Activated naive CD8-positive, alpha-beta T cell treated with anti-CD3 and anti-CD28 coated beads for 36 hours (primary cell): ENCODE results near the gene OVCA2. TPM values are rescaled to one million over a fixed set of nuclear protein-coding genes. Genes with fewer than 3 reads are reported as not detected.
"Not testable (repeated sequence)": the region's sequence is repeated elsewhere in the genome, so short reads cannot be mapped to it uniquely, and the experiment has no call there.

ENCODE experiments used
- DNase-seq: peaks from one replicate; pipeline ENCODE4 v3.0.0; 2021
- H3K27ac Mint-ChIP-seq: one replicate; pipeline ENCODE4 v1.8.0; 2022; ENCODE audit warnings: mild to moderate bottlenecking, moderate library complexity, mixed read lengths
- H3K27me3 Mint-ChIP-seq: one replicate; pipeline ENCODE4 v1.8.0; 2022; ENCODE audit warnings: mild to moderate bottlenecking, mixed read lengths
- H3K36me3 Mint-ChIP-seq: one replicate; pipeline ENCODE4 v1.8.0; 2021; ENCODE audit warnings: mild to moderate bottlenecking, mixed read lengths
- H3K4me1 Mint-ChIP-seq: one replicate; pipeline ENCODE4 v1.8.0; 2021; ENCODE audit warnings: mixed read lengths
- H3K4me3 Mint-ChIP-seq: one replicate; pipeline ENCODE4 v1.8.0; 2022; ENCODE audit warnings: mild to moderate bottlenecking, moderate library complexity, mixed read lengths
- H3K9me3 Mint-ChIP-seq: one replicate; pipeline ENCODE4 v1.8.0; 2022; ENCODE audit warnings: mixed read lengths
- total RNA-seq, 2 experiments: library from RNA; stranded (reverse); gene quantifications; one replicate each; pipeline ENCODE4 v1.2.3, GENCODE V29; 2021

Gene OVCA2
- total RNA-seq, 2 experiments from 2014 or later: 38.4 to 39.0 TPM

GRCh38 chr17:2009737-2010136, 32.1 kb upstream of the OVCA2 start:
- Mint-ChIP-seq H3K4me1 (no peaks in the 10 kb centered on the region), H3K27ac (no peak overlapping the region), H3K9me3 (no peaks in the 10 kb centered on the region), H3K27me3 (no peaks in the 10 kb centered on the region), H3K4me3 (no peak overlapping the region), H3K36me3 (peaks cover 4% of the 10 kb centered on the region)
- no peak for DNase-seq

- DNase-seq: no peak
- H3K4me3 Mint-ChIP-seq: no peak overlapping the region
- H3K27ac Mint-ChIP-seq: no peak overlapping the region
- H3K4me1 Mint-ChIP-seq: no peaks in the 10 kb centered on the region
- peaks cover 4% of the 10 kb centered on the region for H3K36me3 Mint-ChIP-seq
- no peaks in the 10 kb centered on the region for H3K9me3 Mint-ChIP-seq
- H3K27me3 Mint-ChIP-seq: no peaks in the 10 kb centered on the region
These were observed 30.1 kb upstream of the OVCA2 start for GRCh38 chr17:2011411-2012371.

DNA sequence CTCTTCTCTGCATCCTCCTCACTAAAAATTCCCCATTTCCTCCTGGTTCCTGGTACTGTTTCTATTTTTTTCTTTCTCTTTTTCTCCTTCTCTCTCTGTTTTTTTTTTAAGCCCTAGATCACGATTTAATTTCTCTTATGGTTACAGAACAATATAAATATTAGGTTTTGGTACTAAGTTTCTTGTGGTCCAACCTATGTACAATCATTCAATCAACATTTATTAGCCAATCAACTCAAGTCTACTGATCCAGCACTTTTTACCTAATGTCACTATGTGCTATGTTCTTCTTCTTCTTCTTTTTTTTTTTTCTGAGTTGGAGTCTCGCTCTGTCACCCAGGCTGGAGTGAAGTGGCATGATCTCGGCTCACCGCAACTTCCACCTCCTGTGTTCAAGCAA, 29.3 kb upstream of the OVCA2 start:
- no peak overlapping the region for H3K4me3 Mint-ChIP-seq
- no peaks in the 10 kb centered on the region for H3K4me1 Mint-ChIP-seq
- H3K27me3 Mint-ChIP-seq: no peaks in the 10 kb centered on the region
- no peak for DNase-seq
- no peak overlapping the region for H3K27ac Mint-ChIP-seq
- peaks cover 4% of the 10 kb centered on the region for H3K36me3 Mint-ChIP-seq
- H3K9me3 Mint-ChIP-seq: no peaks in the 10 kb centered on the region

GRCh38 chr17:2013220-2013993, 28.4 kb upstream of the OVCA2 start:
- not testable (repeated sequence) for H3K4me3 Mint-ChIP-seq, H3K4me1 Mint-ChIP-seq, H3K9me3 Mint-ChIP-seq, H3K27ac Mint-ChIP-seq, DNase-seq, H3K27me3 Mint-ChIP-seq, H3K36me3 Mint-ChIP-seq

- Mint-ChIP-seq H3K9me3 (no peaks in the 10 kb centered on the region), H3K27me3 (no peaks in the 10 kb centered on the region), H3K36me3 (peaks cover 4% of the 10 kb centered on the region), H3K4me1 (no peaks in the 10 kb centered on the region), H3K4me3 (no peak overlapping the region), H3K27ac (no peak overlapping the region)
- no peak for DNase-seq
These were observed 27.9 kb upstream of the OVCA2 start for GRCh38 chr17:2013994-2014317.

DNA sequence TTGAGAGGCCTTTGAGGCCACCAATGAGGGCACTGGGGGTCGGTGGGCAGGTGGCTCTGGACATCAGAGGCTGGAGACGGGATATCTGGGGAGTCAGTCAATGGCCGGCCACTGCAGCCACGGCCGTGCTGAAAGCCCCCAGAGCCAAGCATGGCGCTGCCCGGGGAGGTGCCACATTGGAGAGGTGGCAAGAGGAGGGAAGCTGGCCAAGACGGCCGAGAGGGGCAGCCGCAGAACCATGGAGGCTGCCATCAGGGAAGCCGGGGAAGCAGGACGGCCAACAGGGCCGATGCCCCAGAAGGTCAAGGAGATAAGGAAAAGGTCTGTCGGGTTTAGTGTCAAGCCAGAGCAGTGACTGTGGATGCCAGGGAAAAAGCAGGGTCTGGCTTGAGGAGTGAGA, 26.5 kb upstream of the OVCA2 start:
- Mint-ChIP-seq H3K27ac (no peak overlapping the region), H3K27me3 (no peaks in the 10 kb centered on the region), H3K4me3 (no peak overlapping the region), H3K4me1 (no peaks in the 10 kb centered on the region), H3K9me3 (no peaks in the 10 kb centered on the region), H3K36me3 (peaks cover 4% of the 10 kb centered on the region)
- DNase-seq: no peak

DNA sequence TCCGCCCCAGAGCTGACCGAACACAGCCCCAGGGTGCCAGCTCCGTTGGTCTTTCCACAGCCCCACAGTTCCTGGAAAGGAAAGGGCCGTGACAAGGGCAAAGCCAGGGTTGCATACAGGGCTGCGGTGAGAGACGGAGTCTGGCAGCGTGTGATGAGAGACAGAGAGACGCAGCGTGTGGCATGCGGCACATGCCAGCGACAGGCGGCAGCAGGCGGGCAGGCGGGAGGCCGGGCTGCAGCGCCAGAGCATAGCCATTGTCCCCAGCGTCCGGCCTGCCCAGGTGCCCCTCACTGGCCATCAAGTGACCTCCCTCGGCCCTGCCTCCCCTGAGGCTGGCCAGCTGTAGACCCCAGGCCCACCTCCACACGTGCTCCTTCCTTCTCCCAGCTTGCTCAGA, 25.3 kb upstream of the OVCA2 start:
- Mint-ChIP-seq H3K4me1 (no peaks in the 10 kb centered on the region), H3K9me3 (no peaks in the 10 kb centered on the region), H3K27ac (no peak overlapping the region), H3K27me3 (no peaks in the 10 kb centered on the region), H3K36me3 (peaks cover 4% of the 10 kb centered on the region), H3K4me3 (no peak overlapping the region)
- DNase-seq: no peak

DNA sequence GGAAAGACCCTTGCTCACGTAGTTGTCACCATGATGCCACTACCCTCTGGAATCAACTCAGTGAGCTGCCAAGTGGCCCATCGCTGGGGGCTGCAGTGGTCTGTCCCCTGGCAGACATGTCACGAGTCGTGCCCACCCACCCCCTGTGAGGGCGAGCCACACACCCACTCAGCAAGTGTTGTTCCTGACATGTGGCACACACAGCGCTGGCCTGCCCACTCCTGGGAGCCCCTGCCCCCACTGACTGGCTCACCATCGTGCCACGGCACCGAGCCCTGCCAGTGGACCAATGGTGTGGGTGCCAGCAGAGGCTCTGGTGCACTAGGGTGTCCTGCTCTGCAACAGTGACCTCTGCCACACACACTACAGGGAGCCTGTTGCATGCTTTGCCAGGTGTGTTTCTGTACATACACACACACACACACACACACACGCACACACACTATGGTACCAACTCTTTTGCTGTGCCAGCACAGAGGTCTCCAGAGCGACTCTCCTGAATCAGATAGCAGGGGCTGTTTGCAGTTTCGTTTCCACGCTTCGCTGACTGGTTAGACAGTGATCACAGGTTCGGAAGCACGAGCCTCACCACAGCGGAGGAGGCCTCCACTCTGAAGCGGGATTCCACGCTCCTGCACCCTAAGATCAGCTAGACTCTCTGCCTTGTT, 24.4 kb upstream of the OVCA2 start:
- Mint-ChIP-seq H3K27me3 (peaks cover under 1% of the 10 kb centered on the region), H3K36me3 (peaks cover 4% of the 10 kb centered on the region), H3K27ac (no peak overlapping the region), H3K4me3 (no peak overlapping the region), H3K9me3 (no peaks in the 10 kb centered on the region), H3K4me1 (no peaks in the 10 kb centered on the region)
- no peak for DNase-seq

DNA sequence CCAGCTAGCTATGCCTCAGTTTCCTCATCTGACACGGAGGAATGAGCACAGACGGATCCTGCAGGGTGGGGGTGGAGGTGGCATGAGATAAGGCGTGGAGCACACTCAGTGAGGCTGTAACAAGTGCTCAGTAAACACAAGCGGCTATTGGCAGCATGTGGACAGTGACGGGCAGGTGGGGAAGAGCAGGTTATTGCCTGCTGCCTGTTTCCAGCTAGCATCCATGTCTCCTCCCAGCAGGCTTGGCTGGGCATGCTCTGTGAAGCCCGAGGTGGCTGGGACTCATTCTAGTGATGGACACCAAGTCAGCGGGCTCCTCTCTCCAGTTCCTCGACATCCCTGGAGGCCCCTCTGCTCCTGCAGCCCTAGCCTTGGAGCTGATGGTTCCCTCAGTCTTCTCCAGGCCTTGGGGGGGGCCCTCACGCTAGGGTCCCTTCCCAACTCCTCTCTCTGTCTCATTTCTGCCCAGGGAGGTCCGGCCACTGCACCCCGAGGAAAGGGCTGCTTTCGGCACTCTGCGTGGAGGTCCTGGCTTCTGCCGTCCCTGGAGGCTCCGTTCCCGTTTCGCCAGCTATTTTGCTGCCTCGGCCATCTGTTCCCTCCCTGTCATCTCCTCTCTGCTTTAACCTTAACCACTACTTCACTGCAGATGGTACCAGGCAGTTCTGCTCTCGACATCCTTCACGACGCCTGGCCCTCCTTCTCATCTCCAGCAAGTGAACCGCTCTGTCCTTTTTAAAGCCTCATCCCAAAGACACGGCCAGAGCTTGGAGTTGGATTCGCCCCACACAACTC, 22.9 kb upstream of the OVCA2 start:
- Mint-ChIP-seq H3K9me3 (no peaks in the 10 kb centered on the region), H3K27me3 (peaks cover 10% of the 10 kb centered on the region), H3K4me1 (peaks cover 4% of the 10 kb centered on the region), H3K4me3 (no peak overlapping the region), H3K36me3 (peaks cover 2% of the 10 kb centered on the region), H3K27ac (no peak overlapping the region)
- no peak for DNase-seq

GRCh38 chr17:2019723-2020122, 22.1 kb upstream of the OVCA2 start:
- Mint-ChIP-seq H3K4me1 (peaks cover 6% of the 10 kb centered on the region), H3K27ac (no peak overlapping the region), H3K4me3 (no peak overlapping the region), H3K27me3 (peaks cover 14% of the 10 kb centered on the region), H3K36me3 (no peaks in the 10 kb centered on the region), H3K9me3 (no peaks in the 10 kb centered on the region)
- DNase-seq: no peak

GRCh38 chr17:2020721-2021120, 21.1 kb upstream of the OVCA2 start:
- Mint-ChIP-seq H3K4me1 (peaks cover 8% of the 10 kb centered on the region), H3K27ac (no peak overlapping the region), H3K4me3 (no peak overlapping the region), H3K27me3 (peaks cover 20% of the 10 kb centered on the region), H3K9me3 (no peaks in the 10 kb centered on the region), H3K36me3 (no peaks in the 10 kb centered on the region)
- no peak for DNase-seq

- H3K4me1 Mint-ChIP-seq: peaks cover 12% of the 10 kb centered on the region
- H3K27me3 Mint-ChIP-seq: peaks cover 40% of the 10 kb centered on the region
- peak overlapping the region; percentile 55 for H3K4me3 Mint-ChIP-seq
- H3K36me3 Mint-ChIP-seq: no peaks in the 10 kb centered on the region
- peak overlapping the region; percentile 51 for H3K27ac Mint-ChIP-seq
- no peaks in the 10 kb centered on the region for H3K9me3 Mint-ChIP-seq
- no peak for DNase-seq
These were observed 19.1 kb upstream of the OVCA2 start for GRCh38 chr17:2022647-2023240.

DNA sequence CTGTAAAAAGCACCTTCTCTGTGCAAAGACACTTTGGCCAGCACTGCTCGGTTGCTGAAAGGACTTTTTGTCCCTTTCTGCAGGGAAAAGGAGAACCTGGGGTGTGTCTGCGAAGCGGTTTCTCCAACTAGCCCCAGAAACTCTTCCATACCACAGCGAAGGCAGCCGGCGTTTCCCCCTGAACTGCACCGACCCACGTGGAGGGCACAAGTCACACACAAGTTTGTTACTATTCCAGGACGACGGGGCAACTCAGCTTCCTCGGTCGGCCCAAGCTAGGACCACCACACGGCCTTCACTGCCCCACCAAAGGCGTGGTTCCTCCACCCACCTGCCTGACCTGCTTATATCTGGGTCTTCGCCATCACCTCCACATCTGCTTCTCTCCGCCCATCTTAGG, 18.6 kb upstream of the OVCA2 start:
- Mint-ChIP-seq H3K36me3 (no peaks in the 10 kb centered on the region), H3K4me3 (peak overlapping the region; percentile 40), H3K27me3 (peaks cover 42% of the 10 kb centered on the region), H3K4me1 (peaks cover 12% of the 10 kb centered on the region), H3K27ac (peak overlapping the region; percentile 60), H3K9me3 (no peaks in the 10 kb centered on the region)
- no peak for DNase-seq
